ENCODE data around the gene RAB27B.

The RAB27B gene

DNA sequence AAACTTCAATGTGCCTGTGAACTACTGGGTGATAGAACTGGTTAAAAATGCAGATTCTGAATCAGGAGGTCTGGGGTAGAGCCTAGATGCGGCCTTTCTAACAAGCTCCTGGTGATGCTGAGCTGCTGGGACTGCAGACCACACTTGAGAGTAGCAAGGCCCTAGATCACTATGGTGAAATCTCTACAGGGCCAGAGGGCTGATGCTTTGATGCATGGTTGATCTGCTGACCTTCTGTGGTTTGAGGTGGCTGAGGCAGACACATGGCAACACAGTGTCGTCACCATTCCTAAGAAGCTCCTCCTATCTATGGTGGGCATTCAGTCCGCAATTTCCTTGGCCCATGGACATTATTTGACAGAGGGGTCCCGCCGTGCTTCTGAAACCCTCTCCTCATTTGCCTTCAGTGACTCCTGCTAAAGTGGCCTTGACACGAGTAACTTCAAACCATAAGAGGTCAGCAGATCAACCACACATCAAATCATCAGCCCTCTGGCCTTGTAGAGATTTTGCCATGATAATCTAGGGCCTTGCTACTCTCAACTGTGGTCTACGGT, 111.2 kb downstream of the RAB27B start:
- DNase-seq (ENCODE audit: low read depth in 1 of 2, low spot score in 1 of 2) = no peak
- TF ChIP-seq POLR2AphosphoS5 (IDR thresholded peaks at IDR 0.05; ENCODE audit: low read depth) (no peak), GABPA (IDR thresholded peaks at IDR 0.05; ENCODE audit: low read depth) (no peak), SPI1 (IDR thresholded peaks at IDR 0.05; ENCODE audit: borderline replicate concordance, low read depth) (no peak)
- TF ChIP-seq, protein P1, sequence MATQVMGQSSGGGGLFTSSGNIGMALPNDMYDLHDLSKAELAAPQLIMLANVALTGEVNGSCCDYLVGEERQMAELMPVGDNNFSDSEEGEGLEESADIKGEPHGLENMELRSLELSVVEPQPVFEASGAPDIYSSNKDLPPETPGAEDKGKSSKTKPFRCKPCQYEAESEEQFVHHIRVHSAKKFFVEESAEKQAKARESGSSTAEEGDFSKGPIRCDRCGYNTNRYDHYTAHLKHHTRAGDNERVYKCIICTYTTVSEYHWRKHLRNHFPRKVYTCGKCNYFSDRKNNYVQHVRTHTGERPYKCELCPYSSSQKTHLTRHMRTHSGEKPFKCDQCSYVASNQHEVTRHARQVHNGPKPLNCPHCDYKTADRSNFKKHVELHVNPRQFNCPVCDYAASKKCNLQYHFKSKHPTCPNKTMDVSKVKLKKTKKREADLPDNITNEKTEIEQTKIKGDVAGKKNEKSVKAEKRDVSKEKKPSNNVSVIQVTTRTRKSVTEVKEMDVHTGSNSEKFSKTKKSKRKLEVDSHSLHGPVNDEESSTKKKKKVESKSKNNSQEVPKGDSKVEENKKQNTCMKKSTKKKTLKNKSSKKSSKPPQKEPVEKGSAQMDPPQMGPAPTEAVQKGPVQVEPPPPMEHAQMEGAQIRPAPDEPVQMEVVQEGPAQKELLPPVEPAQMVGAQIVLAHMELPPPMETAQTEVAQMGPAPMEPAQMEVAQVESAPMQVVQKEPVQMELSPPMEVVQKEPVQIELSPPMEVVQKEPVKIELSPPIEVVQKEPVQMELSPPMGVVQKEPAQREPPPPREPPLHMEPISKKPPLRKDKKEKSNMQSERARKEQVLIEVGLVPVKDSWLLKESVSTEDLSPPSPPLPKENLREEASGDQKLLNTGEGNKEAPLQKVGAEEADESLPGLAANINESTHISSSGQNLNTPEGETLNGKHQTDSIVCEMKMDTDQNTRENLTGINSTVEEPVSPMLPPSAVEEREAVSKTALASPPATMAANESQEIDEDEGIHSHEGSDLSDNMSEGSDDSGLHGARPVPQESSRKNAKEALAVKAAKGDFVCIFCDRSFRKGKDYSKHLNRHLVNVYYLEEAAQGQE (IDR thresholded peaks at IDR 0.05; ENCODE audit: insufficient replicate concordance, low read depth) = no peak
- TF ChIP-seq, protein P2, sequence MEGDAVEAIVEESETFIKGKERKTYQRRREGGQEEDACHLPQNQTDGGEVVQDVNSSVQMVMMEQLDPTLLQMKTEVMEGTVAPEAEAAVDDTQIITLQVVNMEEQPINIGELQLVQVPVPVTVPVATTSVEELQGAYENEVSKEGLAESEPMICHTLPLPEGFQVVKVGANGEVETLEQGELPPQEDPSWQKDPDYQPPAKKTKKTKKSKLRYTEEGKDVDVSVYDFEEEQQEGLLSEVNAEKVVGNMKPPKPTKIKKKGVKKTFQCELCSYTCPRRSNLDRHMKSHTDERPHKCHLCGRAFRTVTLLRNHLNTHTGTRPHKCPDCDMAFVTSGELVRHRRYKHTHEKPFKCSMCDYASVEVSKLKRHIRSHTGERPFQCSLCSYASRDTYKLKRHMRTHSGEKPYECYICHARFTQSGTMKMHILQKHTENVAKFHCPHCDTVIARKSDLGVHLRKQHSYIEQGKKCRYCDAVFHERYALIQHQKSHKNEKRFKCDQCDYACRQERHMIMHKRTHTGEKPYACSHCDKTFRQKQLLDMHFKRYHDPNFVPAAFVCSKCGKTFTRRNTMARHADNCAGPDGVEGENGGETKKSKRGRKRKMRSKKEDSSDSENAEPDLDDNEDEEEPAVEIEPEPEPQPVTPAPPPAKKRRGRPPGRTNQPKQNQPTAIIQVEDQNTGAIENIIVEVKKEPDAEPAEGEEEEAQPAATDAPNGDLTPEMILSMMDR (IDR thresholded peaks at IDR 0.05; ENCODE audit: insufficient read depth, low read length) = no peak
- Histone ChIP-seq H3K27ac (replicated peaks) (no peak overlapping the region), H3K4me3 (replicated peaks; ENCODE audit: insufficient read depth, low read length) (no peak overlapping the region), H3K27me3 (ENCODE audit: insufficient read depth, poor library complexity, severe bottlenecking) (no peaks in the 10 kb centered on the region)

DNA sequence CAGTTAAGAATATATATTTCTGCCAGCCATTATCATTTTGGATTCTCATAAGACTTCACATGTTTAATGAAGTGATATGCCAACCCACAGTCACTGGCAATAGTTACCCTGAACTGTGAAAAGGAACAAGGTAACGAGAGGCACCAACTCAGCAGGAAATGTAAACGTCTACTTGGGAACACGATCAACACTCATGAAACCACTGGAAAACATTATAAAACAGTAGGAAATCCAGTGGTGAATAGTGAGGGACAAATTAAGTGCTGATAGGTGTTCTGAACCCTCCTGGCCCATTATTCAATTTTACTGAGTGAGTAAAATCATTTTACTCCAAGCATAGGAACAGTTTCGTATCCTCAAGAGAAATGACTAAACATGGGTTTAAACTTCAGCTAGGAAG, 113.9 kb downstream of the RAB27B start:
- Histone ChIP-seq H3K4me3 (replicated peaks; ENCODE audit: insufficient read depth, low read length) (no peak overlapping the region), H3K27me3 (ENCODE audit: insufficient read depth, poor library complexity, severe bottlenecking) (no peaks in the 10 kb centered on the region), H3K27ac (replicated peaks) (no peak overlapping the region)
- TF ChIP-seq, protein P2 (IDR thresholded peaks at IDR 0.05; ENCODE audit: insufficient read depth, low read length) = no peak
- TF ChIP-seq GABPA (IDR thresholded peaks at IDR 0.05; ENCODE audit: low read depth) = no peak
- no peak for TF ChIP-seq POLR2AphosphoS5 (IDR thresholded peaks at IDR 0.05; ENCODE audit: low read depth)
- TF ChIP-seq SPI1 (IDR thresholded peaks at IDR 0.05; ENCODE audit: borderline replicate concordance, low read depth) = no peak
- TF ChIP-seq, protein P1 (IDR thresholded peaks at IDR 0.05; ENCODE audit: insufficient replicate concordance, low read depth) = no peak
- no peak for DNase-seq (ENCODE audit: low read depth in 1 of 2, low spot score in 1 of 2)

DNA sequence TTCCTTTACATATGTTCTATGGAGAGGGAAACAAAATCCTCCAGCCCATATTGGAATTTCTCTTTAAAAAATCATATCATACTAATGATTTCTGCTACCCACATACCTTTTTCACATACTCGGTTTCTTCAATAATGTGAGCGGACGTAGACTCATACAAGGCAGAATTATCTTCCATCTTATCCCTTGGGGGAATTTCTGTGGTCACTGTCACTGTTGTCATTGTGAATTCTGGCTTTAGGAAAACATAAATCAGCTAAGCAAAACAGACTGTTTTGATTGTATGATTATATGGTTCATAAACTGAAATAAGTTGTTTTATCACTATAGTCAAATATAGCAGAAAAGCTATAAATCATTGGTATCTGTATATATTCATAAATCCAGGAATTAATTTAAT, 114.3 kb downstream of the RAB27B start:
- H3K27me3 ChIP-seq (ENCODE audit: insufficient read depth, poor library complexity, severe bottlenecking) = no peaks in the 10 kb centered on the region
- no peak for TF ChIP-seq POLR2AphosphoS5 (IDR thresholded peaks at IDR 0.05; ENCODE audit: low read depth)
- no peak for TF ChIP-seq GABPA (IDR thresholded peaks at IDR 0.05; ENCODE audit: low read depth)
- no peak for TF ChIP-seq SPI1 (IDR thresholded peaks at IDR 0.05; ENCODE audit: borderline replicate concordance, low read depth)
- TF ChIP-seq, protein P2 (IDR thresholded peaks at IDR 0.05; ENCODE audit: insufficient read depth, low read length) = no peak
- TF ChIP-seq, protein P1 (IDR thresholded peaks at IDR 0.05; ENCODE audit: insufficient replicate concordance, low read depth) = no peak
- H3K4me3 ChIP-seq (replicated peaks; ENCODE audit: insufficient read depth, low read length) = no peak overlapping the region
- no peak for DNase-seq (ENCODE audit: low read depth in 1 of 2, low spot score in 1 of 2)
- H3K27ac ChIP-seq (replicated peaks) = no peak overlapping the region
